Measurements from ENCODE around the gene ZNF616.

DNA sequence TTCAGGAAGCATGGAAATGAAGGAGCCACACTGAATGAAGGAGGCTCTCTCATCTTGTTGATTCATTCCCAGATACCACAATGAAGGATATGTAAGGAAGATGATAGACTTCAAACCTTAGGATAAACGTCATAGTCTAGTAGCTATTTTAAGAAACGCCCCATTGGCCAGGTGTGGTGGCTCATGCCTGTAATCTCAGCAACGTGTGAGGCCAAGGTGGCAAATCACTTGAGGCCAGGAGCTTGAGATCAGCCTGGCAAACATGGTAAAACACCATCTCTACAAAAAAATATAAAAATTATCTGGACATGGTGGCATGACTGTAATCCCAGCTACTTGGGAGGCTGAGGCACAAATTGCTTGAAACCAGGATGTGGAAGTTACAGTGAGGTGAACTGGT is 27.1 kb downstream of the ZNF616 start:
- TF ChIP-seq POLR2A (IDR thresholded peaks at IDR 0.05) = no peak
- TF ChIP-seq, protein P1, sequence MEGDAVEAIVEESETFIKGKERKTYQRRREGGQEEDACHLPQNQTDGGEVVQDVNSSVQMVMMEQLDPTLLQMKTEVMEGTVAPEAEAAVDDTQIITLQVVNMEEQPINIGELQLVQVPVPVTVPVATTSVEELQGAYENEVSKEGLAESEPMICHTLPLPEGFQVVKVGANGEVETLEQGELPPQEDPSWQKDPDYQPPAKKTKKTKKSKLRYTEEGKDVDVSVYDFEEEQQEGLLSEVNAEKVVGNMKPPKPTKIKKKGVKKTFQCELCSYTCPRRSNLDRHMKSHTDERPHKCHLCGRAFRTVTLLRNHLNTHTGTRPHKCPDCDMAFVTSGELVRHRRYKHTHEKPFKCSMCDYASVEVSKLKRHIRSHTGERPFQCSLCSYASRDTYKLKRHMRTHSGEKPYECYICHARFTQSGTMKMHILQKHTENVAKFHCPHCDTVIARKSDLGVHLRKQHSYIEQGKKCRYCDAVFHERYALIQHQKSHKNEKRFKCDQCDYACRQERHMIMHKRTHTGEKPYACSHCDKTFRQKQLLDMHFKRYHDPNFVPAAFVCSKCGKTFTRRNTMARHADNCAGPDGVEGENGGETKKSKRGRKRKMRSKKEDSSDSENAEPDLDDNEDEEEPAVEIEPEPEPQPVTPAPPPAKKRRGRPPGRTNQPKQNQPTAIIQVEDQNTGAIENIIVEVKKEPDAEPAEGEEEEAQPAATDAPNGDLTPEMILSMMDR (IDR thresholded peaks at IDR 0.05) = no peak

All from body of pancreas (tissue), 4 donors.